ENCODE results near the gene ZSWIM7.

The ZSWIM7 gene

GRCh38 chr17:15977894-15978293 lies 21.6 kb downstream of the ZSWIM7 start:
- TF ChIP-seq POLR2AphosphoS5 (IDR thresholded peaks at IDR 0.05; ENCODE audit: low read depth, low read length) (no peak), TAF1 (IDR thresholded peaks at IDR 0.05; ENCODE audit: borderline replicate concordance, insufficient read depth, low read length) (no peak), REST (IDR thresholded peaks at IDR 0.05; ENCODE audit: insufficient read depth in 1 of 2, low read depth in 2 of 2, low read length in 2 of 2) (no peak), FOXP2 (optimal IDR thresholded peaks at IDR 0.05; ENCODE audit: borderline replicate concordance, extremely low read depth, extremely low read length, insufficient read depth) (no peak), SIN3A (IDR thresholded peaks at IDR 0.05; ENCODE audit: borderline replicate concordance, insufficient read depth, low read length) (no peak)

DNA sequence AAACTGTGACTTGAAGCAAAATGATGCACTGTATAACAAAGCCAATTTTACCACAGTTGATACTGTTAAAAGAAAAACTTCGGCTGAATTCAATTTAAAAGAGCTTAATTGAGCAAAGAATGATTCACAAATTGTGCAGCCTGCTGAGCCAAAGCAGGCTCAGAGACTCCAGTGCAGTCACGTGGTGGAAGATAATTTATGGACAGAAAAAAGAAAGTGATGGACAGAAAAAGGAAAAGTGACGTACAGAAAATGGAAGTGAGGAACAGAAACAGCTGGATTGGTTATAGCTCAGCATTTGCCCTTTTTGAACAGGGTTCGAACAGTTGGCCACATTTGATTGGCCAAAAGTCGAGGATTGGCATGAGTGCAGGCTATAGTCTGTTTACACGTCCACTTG lies 25.7 kb downstream of the ZSWIM7 start:
- TF ChIP-seq POLR2AphosphoS5 (IDR thresholded peaks at IDR 0.05; ENCODE audit: low read depth, low read length) (no peak), TAF1 (IDR thresholded peaks at IDR 0.05; ENCODE audit: borderline replicate concordance, insufficient read depth, low read length) (no peak), FOXP2 (optimal IDR thresholded peaks at IDR 0.05; ENCODE audit: borderline replicate concordance, extremely low read depth, extremely low read length, insufficient read depth) (no peak), SIN3A (IDR thresholded peaks at IDR 0.05; ENCODE audit: borderline replicate concordance, insufficient read depth, low read length) (no peak), REST (IDR thresholded peaks at IDR 0.05; ENCODE audit: insufficient read depth in 1 of 2, low read depth in 2 of 2, low read length in 2 of 2) (no peak)

- no peak for TF ChIP-seq SIN3A (IDR thresholded peaks at IDR 0.05; ENCODE audit: borderline replicate concordance, insufficient read depth, low read length)
- TF ChIP-seq POLR2AphosphoS5 (IDR thresholded peaks at IDR 0.05; ENCODE audit: low read depth, low read length), result no peak
- TF ChIP-seq REST (IDR thresholded peaks at IDR 0.05; ENCODE audit: insufficient read depth in 1 of 2, low read depth in 2 of 2, low read length in 2 of 2), result no peak
- TF ChIP-seq TAF1 (IDR thresholded peaks at IDR 0.05; ENCODE audit: borderline replicate concordance, insufficient read depth, low read length), result no peak
- TF ChIP-seq FOXP2 (optimal IDR thresholded peaks at IDR 0.05; ENCODE audit: borderline replicate concordance, extremely low read depth, extremely low read length, insufficient read depth), result no peak
These were observed 26.5 kb downstream of the ZSWIM7 start for GRCh38 chr17:15973016-15973415.

- TF ChIP-seq REST (IDR thresholded peaks at IDR 0.05; ENCODE audit: insufficient read depth in 1 of 2, low read depth in 2 of 2, low read length in 2 of 2) (no peak), FOXP2 (optimal IDR thresholded peaks at IDR 0.05; ENCODE audit: borderline replicate concordance, extremely low read depth, extremely low read length, insufficient read depth) (no peak), TAF1 (IDR thresholded peaks at IDR 0.05; ENCODE audit: borderline replicate concordance, insufficient read depth, low read length) (no peak), SIN3A (IDR thresholded peaks at IDR 0.05; ENCODE audit: borderline replicate concordance, insufficient read depth, low read length) (no peak), POLR2AphosphoS5 (IDR thresholded peaks at IDR 0.05; ENCODE audit: low read depth, low read length) (no peak)
These were observed 27.0 kb downstream of the ZSWIM7 start for GRCh38 chr17:15972497-15972951.

GRCh38 chr17:15971882-15972281 lies 27.6 kb downstream of the ZSWIM7 start:
- no peak for TF ChIP-seq FOXP2 (optimal IDR thresholded peaks at IDR 0.05; ENCODE audit: borderline replicate concordance, extremely low read depth, extremely low read length, insufficient read depth)
